G401 (cell line): Measurements from ENCODE around the gene TMEM248. TPM values are rescaled to one million over a fixed set of nuclear protein-coding genes. Genes with fewer than 3 reads are reported as not detected.
A peak's percentile ranks its signal among the peaks of the same experiment; 100 is the strongest.
"Not testable (repeated sequence)": the region's sequence is repeated elsewhere in the genome, so short reads cannot be mapped to it uniquely, and the experiment has no call there.

Source experiments
- DNase-seq: peaks from one replicate; pipeline ENCODE4 v3.0.0-alpha.2; 2015; ENCODE audit warnings: low spot score
- in situ Hi-C: cut with HindIII; loops from 2 replicates; pipeline ENCODE4 v1.10.0; 2016; ENCODE audit warnings: low sequenced_read_pairs, mixed read lengths
- total RNA-seq: library from RNA; depleted of rRNA; stranded (reverse); fragments of >200 nt; shearing (Covaris generic); gene quantifications from 2 replicates; pipeline ENCODE4 v1.2.3, GENCODE V29; 2014; rRNA removed

TMEM248 gene
- total RNA-seq, 1 experiment from 2014 or later, result 136 TPM

DNA sequence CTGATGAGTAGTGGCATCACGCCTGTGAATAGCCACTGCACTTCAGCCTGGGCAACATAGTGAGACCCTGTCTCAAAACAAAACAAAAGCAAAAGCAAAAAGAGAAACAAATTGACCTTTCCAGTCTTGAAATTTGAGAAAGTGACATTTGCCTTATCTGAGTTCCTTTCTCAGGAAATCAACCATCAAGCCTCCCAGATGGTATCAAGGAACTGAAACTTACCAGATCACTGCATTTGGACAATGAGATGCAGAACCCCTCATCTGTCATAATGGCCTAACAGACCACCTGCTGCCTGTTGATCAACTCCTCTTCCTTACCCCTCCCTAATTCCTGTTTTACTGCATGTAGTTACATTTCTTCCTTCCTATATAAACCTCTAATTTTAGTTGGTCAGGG, 59.3 kb downstream of the TMEM248 start:
- in situ Hi-C loops, DNase-seq: not testable (repeated sequence)

DNA sequence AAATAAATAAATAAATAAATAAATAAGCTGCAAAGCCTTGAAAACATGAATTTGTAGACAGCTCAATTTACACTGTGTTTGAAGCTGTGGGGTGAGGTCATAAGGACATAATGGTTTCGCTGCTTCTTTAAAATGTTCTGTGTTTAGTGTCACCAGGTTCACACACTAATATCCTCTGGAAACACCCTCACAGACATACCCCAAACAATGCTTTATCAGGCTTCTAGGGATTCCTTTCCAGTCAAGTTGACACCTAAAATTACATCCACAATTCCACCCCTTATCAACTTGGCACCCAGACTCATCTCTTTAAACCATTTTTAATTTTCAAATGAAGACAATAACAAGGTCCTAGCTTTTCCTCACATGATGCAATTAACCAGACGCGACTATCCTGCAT, 68.5 kb downstream of the TMEM248 start:
- DNase-seq, in situ Hi-C loops: not testable (repeated sequence)

DNA sequence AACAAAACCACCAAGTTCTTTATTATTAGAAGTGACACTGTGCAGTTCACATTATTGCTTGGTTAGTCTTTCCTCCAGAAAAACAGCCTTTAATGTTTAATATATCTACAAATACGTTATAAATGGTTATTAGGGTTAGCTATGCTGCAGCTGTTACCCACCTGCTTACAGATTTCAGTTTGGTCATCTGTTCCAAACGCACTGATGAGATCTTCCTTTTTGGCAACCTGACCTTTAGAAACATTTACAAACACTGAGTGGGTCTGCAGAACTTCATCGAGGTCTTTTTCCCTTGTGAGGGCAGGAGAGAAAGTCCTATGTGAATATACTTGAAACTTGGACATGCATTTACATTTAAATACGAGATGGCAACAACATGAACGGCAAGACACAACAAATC, 73.0 kb downstream of the TMEM248 start:
- in situ Hi-C loops, DNase-seq: not testable (repeated sequence)

DNA sequence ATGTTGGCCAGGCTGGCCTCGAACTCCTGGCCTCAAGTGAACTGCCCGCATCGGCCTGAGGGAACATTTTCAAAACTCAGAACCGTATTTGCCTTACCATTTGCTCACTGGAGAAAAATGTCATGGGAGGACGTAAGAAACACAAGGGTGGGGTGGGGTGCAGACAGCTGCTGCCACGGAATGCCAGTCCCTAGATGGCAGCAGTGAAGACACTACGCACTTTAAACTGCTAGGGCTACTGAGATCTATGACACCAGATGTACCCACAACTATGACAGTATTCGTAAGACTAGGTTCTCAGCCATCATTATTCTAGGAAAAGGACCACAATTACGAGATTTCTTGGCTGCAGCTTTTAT, 73.6 kb downstream of the TMEM248 start:
- in situ Hi-C loops, result not testable (repeated sequence)
- peak; percentile 63 for DNase-seq

DNA sequence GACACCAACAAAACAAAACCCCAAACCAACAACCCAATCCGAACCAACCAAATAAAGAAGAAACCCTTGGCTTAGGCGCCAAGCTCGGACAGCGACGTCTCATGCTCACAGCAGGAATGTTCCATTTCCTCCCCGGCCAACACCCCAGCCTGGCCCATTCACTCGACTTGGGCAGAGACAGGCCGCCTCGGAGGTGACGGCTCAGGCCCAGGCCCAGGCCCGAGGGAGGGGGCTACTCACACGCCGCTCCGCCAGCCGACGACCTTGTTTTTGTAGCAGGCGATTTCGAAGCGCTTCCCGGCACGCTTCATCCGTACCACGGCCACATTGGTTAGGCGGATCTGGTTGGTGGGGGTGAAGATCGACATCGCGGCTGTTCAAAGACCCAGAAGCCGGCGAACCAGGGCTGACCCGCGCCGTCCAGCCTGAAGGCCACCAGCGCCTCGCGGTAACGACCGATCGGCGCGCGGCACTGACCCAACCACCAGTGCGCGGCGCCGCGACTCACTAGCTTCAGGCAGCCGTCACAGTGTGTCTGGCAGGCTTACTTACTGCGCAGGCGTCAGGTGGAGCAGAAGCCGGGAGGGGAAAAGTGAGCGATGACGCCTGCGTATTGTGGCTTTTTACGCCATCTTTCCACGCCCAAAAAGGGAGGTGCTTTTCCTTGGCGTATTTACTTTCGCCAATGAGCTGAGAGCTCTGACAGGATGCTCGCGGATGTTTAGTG, 74.2 kb downstream of the TMEM248 start, which contains the start of gene SBDS:
Gene SBDS, minus strand, starts transcription at position 537 of the 727 bp plus-strand sequence. Its CDS starts 169 bp downstream, at position 368.
- in situ Hi-C loops, result not testable (repeated sequence)

DNA sequence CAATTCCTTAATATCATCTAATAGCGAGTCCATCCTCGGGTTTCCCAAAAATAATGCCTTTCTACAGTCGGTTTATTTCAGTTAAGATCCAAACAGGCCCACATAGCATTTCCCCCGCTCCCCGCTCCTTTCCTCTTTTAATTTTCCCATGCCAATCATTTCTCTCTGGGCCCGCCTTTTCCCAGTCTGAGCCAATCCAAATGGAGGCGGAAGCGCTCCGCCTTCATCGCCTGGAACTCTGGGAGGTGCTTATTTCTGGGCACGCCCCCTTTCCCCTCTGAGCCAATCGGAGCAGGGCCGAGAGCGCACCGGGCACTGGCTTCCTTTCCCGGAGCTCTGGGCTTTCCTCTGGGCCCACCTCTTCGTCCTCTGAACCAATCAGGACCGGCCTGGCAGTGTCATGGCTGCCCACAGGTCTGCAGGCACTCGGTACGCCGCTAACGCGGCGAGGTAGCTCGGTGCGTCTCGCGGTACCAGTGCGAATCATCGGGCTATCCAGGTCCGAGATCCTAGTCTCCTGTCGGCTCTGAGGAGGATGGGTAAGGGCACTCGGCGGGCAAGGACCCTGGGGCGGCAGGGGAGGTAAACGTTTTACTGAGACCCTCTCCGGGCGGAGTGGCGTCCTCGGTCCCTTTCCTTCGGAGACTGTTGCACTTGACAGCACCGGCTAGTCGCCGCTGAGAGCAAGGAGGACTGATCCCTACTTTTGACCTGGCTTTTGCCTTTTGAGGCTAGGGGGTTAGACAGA, 75.6 kb downstream of the TMEM248 start, which contains the start of gene TYW1:
Gene TYW1, plus strand, starts transcription at position 390 of the 748 bp plus-strand sequence. Its CDS starts 146 bp downstream, at position 536.
- in situ Hi-C loops, result not testable (repeated sequence)
- peak; percentile 100 for DNase-seq

More for the DNA sequence above, 74.2 kb downstream of the TMEM248 start, which contains the start of gene SBDS:
- peak; percentile 99 for DNase-seq

DNA sequence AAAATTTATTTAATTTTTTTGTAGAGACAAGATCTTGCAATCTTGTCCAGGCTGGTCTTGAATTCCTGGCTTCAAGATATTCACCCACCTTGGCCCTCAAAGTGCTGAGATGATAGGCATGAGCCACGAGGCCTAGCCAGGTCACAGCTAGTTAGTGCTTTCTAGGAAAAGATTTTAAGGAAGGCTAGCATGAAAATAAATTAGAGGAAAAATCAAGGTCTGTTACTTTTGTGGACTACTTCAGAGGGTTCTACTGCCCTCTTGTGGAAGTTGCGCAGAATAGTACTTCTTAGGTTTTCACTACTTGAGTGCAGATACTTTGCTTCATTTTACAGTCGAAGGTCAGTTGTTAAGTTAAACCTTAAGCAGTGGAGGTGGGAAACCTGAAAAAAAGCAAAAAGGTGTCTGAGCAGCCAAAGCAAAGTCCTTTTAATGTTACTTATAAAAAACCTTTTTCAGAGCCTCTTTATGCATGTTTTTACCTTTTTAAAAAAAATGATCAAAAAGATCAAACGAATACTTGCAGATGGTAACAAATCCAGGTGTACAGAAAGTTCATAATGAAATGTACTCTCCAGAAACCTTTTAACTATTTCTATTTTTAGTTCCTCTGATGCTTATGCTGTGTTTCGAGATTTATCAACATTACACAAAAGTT, 79.7 kb downstream of the TMEM248 start:
- in situ Hi-C loops, result not testable (repeated sequence)
- DNase-seq, result peak; percentile 39

DNA sequence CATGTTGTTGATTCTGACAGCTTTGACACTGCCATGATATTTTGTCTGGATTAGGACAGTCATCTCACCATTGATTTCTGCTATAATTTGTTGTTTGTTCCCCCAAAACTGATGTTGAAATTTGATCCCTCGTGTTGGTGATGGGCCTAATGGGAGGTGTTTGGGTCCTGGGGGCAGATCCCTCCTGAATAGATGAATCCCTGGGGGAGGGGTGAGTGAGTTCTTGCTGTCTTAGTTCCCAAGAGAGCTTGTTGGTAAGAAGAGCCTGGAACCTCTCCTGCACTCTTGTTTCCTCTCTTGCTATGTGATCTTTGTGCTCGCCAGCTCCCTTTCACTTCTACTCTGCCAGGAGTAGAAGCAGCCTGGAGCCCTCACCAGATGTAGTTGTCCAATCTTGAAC, 83.1 kb downstream of the TMEM248 start:
- DNase-seq, in situ Hi-C loops: not testable (repeated sequence)

DNA sequence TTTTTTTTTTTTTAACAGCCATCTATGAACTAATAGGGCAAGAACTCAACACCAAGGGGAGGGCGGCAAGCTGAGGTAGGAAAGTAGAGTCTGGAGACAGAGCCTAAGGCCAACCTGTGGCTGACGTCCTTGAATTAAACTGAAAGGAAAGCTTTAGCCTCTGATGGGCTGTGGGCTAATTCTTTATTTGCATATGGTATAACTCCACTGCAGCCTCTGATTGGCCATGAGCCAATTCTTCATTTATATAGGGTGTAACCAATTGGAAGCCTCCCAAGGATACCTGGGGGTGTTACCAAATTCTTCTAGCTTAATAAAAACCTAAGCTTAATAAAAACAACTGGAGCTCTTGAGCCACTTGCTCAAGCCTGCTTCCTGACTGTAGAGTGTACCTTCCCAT, 85.9 kb downstream of the TMEM248 start:
- in situ Hi-C loops, result no loop called here
- no peak for DNase-seq

Other genes with a start within 250 kb of the TMEM248 start
- gene RABGEF1, start 180.5 kb upstream of the TMEM248 start, total RNA-seq, result 21.2 and 23.4 TPM in 2 replicates
- gene SBDS, start 74.4 kb downstream of the TMEM248 start, total RNA-seq, result 81.7 and 91.1 TPM in 2 replicates
- 9.9 and 18.1 TPM in 2 replicates for gene TYW1, start 75.6 kb downstream of the TMEM248 start, total RNA-seq